GM21360 (cell line): Measurements from ENCODE around the gene MYMX.
"Not testable (repeated sequence)": the region's sequence is repeated elsewhere in the genome, so short reads cannot be mapped to it uniquely, and the experiment has no call there.

ENCODE experiments used
- ATAC-seq: cut with Tn5 transposase; IDR thresholded peaks from one replicate; pipeline ENCODE4 v1.9.1; 2021; ENCODE audit warnings: mild to moderate bottlenecking, moderate library complexity; ENCODE audit not compliant: unreplicated experiment

The MYMX gene

GRCh38 chr6:44216677-44217331 lies at the start of gene MYMX:
Gene MYMX (plus strand): TSS chr6:44216926. CDS start chr6:44217472, 546 bp downstream.
- no peak for ATAC-seq

DNA sequence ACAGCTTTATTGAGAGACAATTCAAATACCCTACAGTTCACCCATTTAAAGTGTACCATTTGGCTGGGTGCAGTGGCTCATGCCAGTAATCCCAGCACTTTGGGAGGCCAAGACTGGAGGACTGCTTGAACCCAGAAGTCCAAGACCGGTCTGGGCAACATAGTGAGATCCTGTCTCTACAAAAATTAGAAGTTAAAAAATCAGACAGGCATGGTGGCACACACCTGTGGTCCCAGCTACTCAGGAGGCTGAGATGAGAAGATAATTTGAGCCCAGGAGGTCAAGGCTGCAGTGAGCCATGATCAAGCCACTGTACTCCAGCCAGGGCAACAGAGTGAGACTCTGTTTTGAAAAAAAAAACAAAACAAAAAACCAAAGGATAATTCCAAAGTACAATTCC lies 49.2 kb upstream of the MYMX start:
- no peak for ATAC-seq

- ATAC-seq: no peak
Observed at GRCh38 chr6:44169154-44169553, 47.6 kb upstream of the MYMX start.

GRCh38 chr6:44169886-44170570 lies 46.7 kb upstream of the MYMX start:
- no peak for ATAC-seq

GRCh38 chr6:44171899-44172546 lies 44.7 kb upstream of the MYMX start:
- ATAC-seq: no peak

- ATAC-seq: peak; percentile 43
Observed at GRCh38 chr6:44172731-44173500, 43.8 kb upstream of the MYMX start.

DNA sequence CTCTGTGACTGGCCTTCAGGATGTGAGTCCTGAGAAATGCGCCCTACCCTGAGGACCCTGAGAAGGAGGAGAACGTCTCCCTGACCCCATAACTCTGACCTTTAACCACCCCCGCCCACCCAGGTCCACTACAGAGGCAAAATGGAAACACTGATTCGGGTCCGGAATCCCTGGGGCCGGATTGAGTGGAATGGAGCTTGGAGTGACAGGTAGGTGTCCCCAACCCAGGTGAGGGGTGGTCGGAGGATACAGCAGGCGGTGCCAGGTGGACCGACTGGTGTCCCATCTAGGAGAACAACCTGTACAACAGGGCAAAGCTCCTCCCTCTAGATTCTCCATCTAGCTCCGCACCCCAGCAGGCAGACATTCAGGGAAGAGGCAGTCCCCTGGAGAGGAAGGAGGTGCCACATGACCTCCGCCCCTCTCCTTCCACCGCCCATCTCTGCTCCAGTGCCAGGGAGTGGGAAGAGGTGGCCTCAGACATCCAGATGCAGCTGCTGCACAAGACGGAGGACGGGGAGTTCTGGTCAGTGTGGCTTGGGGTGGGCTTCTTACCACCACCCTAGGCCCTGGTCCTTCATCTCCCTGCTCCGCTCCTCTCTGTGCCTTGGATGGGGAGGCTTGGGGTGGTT lies 40.5 kb upstream of the MYMX start:
- ATAC-seq: no peak

DNA sequence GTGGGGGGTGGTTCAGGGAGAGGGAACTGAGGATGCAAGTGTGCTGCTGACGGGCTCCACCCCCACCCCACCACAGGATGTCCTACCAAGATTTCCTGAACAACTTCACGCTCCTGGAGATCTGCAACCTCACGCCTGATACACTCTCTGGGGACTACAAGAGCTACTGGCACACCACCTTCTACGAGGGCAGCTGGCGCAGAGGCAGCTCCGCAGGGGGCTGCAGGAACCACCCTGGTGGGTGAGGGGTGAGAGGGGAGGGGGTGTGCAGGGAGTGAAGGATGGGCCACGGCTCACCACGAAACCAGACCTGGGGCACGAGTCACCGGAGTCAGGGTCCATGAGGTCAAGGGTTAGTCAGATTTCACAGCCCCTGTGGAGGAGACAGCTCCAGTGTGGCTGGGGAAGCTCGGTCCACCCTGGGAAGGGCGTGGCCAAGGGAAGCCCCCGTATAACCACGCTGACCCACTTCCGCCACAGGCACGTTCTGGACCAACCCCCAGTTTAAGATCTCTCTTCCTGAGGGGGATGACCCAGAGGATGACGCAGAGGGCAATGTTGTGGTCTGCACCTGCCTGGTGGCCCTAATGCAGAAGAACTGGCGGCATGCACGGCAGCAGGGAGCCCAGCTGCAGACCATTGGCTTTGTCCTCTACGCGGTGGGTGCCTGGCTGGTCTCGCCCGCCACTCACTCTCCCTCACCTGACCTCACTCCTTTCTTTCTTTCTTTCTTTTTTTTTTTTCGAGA lies 39.8 kb upstream of the MYMX start:
- peak; percentile 52 for ATAC-seq

- no peak for ATAC-seq
Observed at GRCh38 chr6:44177691-44178423, 38.9 kb upstream of the MYMX start.

- no peak for ATAC-seq
Observed at GRCh38 chr6:44178424-44179071, 38.2 kb upstream of the MYMX start.

GRCh38 chr6:44179072-44179536 lies 37.6 kb upstream of the MYMX start:
- ATAC-seq: no peak

DNA sequence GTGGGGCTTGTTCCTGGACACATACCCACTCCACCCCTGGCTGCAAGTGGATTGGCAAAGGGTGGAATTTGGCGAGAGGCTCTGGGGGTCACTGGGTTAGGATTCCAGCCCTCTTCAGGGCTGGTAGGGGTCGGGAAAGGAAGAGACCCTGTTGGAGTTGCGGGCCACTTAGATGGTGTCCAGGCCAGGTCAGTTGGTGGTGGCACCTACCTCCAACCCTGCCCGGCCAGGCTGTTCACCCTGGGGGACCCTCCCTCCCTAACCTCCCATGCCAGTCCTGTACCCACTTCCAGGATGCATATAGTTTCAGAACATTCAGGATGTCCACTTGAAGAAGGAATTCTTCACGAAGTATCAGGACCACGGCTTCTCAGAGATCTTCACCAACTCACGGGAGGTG lies 37.1 kb upstream of the MYMX start:
- ATAC-seq: no peak

DNA sequence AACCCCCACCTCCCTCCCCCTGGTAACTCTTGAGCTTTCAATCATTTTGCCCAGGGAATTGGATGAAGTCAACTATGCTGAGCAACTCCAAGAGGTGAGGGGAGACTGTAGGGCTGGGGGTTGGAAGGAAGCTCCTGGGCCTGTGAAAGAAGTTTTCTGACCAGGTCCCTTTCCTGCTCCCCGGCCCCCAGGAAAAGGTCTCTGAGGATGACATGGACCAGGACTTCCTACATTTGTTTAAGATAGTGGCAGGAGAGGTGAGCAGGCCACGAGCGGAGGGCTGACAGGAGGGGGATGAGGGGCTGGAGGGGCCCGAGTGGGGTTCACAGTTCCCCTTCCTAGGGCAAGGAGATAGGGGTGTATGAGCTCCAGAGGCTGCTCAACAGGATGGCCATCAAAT lies 36.3 kb upstream of the MYMX start:
- no peak for ATAC-seq

DNA sequence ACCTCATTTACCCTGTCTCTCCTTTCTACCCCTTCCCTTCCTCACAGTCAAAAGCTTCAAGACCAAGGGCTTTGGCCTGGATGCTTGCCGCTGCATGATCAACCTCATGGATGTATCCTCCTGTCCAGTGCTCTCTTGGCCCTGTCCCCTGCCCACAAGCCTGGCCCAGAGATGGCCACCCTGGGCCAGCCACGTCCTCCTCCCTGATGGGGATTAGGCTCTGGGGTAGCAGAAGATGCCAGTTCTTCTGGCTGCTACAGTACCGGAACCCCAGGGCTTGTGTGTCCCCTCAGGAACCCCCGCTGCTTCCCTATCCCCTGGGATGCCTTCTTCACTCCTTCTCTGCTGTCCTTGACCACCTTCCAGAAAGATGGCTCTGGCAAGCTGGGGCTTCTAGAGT lies 35.8 kb upstream of the MYMX start:
- ATAC-seq: no peak

GRCh38 chr6:44181784-44182183 lies 34.9 kb upstream of the MYMX start:
- not testable (repeated sequence) for ATAC-seq

DNA sequence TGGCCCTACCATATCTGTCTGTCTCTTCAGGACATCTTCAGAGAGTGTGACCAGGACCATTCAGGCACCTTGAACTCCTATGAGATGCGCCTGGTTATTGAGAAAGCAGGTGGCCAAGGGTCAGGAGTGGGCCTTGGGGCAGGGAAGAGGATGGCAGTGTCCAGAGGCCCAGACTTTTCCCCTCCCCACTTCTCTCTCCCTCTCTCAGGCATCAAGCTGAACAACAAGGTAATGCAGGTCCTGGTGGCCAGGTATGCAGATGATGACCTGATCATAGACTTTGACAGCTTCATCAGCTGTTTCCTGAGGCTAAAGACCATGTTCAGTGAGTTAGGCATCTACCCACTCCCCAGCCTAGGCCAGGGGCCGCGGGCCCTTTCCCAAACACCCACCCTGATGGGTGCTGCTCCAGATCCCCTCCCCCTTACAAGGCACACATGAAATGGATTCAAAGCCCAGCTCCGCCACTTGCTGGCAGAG lies 33.8 kb upstream of the MYMX start:
- ATAC-seq: no peak

GRCh38 chr6:44183783-44184182 lies 32.9 kb upstream of the MYMX start:
- ATAC-seq: no peak

DNA sequence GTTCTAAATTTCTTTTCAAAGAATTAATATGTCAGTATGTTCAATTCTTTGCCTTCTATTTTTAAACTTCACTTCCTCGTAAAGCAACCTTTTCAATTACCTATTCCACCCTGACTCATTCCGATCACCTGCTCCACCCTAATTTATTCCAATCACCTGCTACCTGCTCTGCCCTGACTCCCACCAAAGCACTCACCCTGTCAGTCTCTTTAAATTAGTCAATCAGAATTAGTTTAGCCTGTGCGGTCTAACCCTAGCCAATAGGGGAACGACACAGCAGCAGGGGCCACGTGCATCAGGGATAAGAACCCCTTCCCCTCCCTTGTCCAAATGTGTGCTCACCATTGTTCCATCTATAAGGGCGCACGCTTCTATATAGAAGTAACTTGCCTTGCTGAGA lies 31.4 kb upstream of the MYMX start:
- not testable (repeated sequence) for ATAC-seq
